Measurements from ENCODE around the gene MYCN. TPM values are rescaled to one million over a fixed set of nuclear protein-coding genes. Genes with fewer than 3 reads are reported as not detected.

MYCN gene
- total and polyA plus RNA-seq, 2 of the 13 experiments (the other 11 are each of a cell fraction or from before 2014, with no cell fraction given): not detected

DNA sequence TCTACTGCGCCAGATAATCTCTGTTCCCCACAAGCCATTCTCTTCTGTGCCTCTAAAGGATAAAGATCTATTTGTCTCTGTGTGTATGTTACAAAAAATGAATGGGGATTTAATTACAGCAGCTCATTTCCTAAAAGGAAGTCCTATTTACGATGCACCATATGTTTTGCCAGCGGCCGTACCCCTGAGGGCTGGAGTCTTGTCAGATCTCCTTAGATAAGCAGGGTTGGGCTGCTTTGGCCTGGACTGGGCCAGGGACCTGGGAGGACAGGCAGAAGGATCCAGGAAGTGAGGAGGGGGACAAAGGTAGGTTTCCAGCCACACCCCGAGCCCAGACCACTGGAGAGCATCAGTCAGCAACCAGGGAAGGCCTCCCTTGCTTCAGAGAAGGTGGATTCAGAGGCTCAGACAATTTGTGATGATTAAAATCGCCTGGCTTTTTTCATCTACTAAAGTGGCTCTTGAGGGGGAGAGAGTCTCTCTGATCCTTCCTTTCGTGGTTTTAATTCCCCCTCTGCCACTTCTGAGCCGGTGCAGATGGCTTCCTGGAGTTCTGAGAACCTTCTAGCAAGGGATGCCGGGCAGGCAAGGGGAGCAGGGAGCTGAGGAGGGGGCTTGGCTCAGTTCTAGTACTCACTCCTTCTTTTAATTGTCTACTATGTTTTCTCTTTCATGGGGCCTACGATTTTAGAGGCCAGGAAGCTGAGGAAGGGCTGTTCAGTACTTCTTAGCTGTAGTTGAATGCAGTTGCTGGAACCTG, 42.1 kb downstream of the MYCN start:
- H2AFZ ChIP-seq (ENCODE audit: low read length): no peak overlapping the region
- DNase-seq (ENCODE audit: low spot score): no peak
- H3K4me2 ChIP-seq (ENCODE audit: low read depth, low read length): no peak overlapping the region
- no peak for ATAC-seq
- ChIA-PET POLR2A (no interaction called here), CTCF (ENCODE audit: low intra/inter-chr PET ratio, low total read pairs) (no interaction called here)
- no peak overlapping the region for H3K9ac ChIP-seq (ENCODE audit: insufficient read depth, low read depth, low read length)
- intact Hi-C loops (cut with micrococcal nuclease; ENCODE audit: unreplicated experiment) (no loop called here), in situ Hi-C loops (cut with HindIII; ENCODE audit: extremely low pct_ligation_motif_present, low pct_unique_long_range_greater_than_20kb) (no loop called here)
- H4K20me1 ChIP-seq (ENCODE audit: insufficient read depth, low read length): no peaks in the 10 kb centered on the region
- peaks cover 6% of the 10 kb centered on the region for H3K4me1 ChIP-seq (ENCODE audit: insufficient read depth, low read length)
- no peaks in the 10 kb centered on the region for H3K36me3 ChIP-seq (replicated peaks in 1 of 2; ENCODE audit: control insufficient read depth in 1 of 2, insufficient read depth in 2 of 2, low read length in 2 of 2)
- 29% methylated on average over 10 of the region's 10 CpGs for WGBS (ENCODE audit: low lambda C conversion rate)
- peaks cover 2 to 26% of the 10 kb centered on the region in 2 experiments; a peak in 3 of 5 replicates for H3K27me3 ChIP-seq (ENCODE audit: control insufficient read depth in 1 of 2, insufficient read depth in 2 of 2, low read length in 2 of 2)
- H3K27ac ChIP-seq (ENCODE audit: extremely low read length, insufficient read depth, low read length): no peak overlapping the region
- H3K79me2 ChIP-seq (ENCODE audit: insufficient read depth, low read length): no peaks in the 10 kb centered on the region
- BruUV-seq (replicated peaks): no TSS peak
- no peak overlapping the region for H3K4me3 ChIP-seq (replicated peaks in 1 of 3; ENCODE audit: insufficient read depth in 1 of 3, low read depth in 2 of 3, low read length in 3 of 3)
- no peaks in the 10 kb centered on the region for H3K9me3 ChIP-seq (ENCODE audit: low read length)
- FAIRE-seq: no peak
- TF ChIP-seq RERE (CRISPR knock-in tag; IDR thresholded peaks at IDR 0.05; ENCODE audit: low read depth): no peak
- TF ChIP-seq KMT2A (CRISPR knock-in tag; IDR thresholded peaks at IDR 0.05): no peak
- TF ChIP-seq POGZ (CRISPR knock-in tag; IDR thresholded peaks at IDR 0.05): no peak
- TF ChIP-seq NBN (conservative IDR thresholded peaks at IDR 0.05): no peak
- TF ChIP-seq RNF219 (CRISPR knock-in tag; IDR thresholded peaks at IDR 0.05): no peak
- no peak for TF ChIP-seq ZNF781 (CRISPR knock-in tag; IDR thresholded peaks at IDR 0.05; ENCODE audit: borderline replicate concordance, not compliant biosample characterization)
- TF ChIP-seq NONO (IDR thresholded peaks at IDR 0.05): no peak
- no peak for TF ChIP-seq NONO (CRISPR knock-in tag; conservative IDR thresholded peaks at IDR 0.05)
- TF ChIP-seq ZFP1 (CRISPR knock-in tag; IDR thresholded peaks at IDR 0.05): no peak
- no peak for TF ChIP-seq ZFAT (CRISPR knock-in tag; conservative IDR thresholded peaks at IDR 0.05)
- TF ChIP-seq JDP2 (CRISPR knock-in tag; IDR thresholded peaks at IDR 0.05; ENCODE audit: borderline replicate concordance): no peak
- TF ChIP-seq CHD4 (IDR thresholded peaks at IDR 0.05; ENCODE audit: borderline replicate concordance, low read length): no peak
- no peak for TF ChIP-seq MATR3 (CRISPR knock-in tag; IDR thresholded peaks at IDR 0.05)
- no peak for TF ChIP-seq AKAP8 (CRISPR knock-in tag; IDR thresholded peaks at IDR 0.05)
- no peak for TF ChIP-seq MED8 (CRISPR knock-in tag; IDR thresholded peaks at IDR 0.05; ENCODE audit: insufficient replicate concordance)

Data from HepG2 (cell line).